Daoy (cell line): ENCODE data around the gene TMEM203. TPM values are rescaled to one million over a fixed set of nuclear protein-coding genes. Genes with fewer than 3 reads are reported as not detected.

Experiments used
- DNase-seq: peaks from one replicate; pipeline ENCODE4 v3.0.0-alpha.2; 2015; ENCODE audit warnings: low read depth
- total RNA-seq: library from RNA; depleted of rRNA; stranded (reverse); fragments of >200 nt; shearing (Covaris generic); gene quantifications from 2 replicates; pipeline ENCODE4 v1.2.3, GENCODE V29; 2014

Gene TMEM203
- total RNA-seq, 1 experiment from 2014 or later: 62.3 TPM

DNA sequence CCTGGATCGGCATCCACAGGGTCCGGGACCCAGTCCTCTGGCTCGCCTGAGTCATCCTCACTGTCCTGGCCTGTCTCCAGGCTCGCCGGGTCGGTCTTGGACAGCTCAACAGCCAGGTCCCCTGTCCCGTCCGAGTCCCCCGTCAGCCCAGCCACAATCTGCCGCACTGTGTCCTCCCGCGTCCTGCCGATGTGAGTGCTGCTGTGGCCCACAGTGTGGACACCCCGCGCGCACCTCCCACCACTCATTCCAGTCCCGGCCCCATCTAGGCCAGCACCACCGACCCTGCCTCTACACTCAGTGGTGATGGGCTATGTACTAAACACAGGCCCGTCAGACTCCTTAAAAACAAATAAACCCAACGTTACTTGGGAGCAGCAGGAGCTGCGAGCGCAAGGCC is 23.8 kb downstream of the TMEM203 start:
- DNase-seq: no peak

GRCh38 chr9:137180491-137180890 is 25.0 kb downstream of the TMEM203 start:
- DNase-seq: no peak

- DNase-seq: no peak
Observed at GRCh38 chr9:137179761-137180160, 25.7 kb downstream of the TMEM203 start.

DNA sequence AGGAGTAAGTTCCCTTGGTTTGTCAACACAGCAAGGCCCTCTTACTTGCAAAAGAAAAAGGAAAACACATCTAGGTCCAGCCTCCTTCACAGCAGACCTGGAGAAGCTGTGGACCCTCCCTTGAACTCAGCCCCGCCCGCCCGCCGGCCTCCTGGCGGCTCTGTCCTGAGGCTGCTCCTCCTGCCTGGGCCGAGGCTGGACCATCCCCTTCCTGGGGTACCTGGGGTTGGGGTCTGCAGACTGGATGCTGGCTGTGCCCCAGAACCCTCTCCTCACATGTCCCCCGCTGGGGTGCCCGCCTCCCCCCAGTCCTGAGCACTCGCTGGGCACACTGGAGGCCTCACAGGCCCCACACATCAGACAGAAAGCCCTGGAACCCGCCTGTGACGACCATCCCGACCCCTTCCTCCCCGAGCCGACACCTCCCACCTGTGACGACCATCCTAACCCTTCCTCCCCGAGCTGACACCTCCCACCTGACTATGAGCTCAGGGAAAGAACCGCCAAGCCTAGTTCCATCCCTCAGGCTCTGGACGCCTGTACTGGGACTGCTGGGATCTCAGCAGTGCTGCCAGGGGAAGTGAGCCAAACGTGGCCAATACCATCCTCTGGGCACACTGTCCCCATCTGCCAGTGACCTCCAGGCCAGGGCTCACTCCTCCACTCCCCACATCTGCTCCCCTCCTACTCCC is 26.4 kb downstream of the TMEM203 start:
- no peak for DNase-seq

DNA sequence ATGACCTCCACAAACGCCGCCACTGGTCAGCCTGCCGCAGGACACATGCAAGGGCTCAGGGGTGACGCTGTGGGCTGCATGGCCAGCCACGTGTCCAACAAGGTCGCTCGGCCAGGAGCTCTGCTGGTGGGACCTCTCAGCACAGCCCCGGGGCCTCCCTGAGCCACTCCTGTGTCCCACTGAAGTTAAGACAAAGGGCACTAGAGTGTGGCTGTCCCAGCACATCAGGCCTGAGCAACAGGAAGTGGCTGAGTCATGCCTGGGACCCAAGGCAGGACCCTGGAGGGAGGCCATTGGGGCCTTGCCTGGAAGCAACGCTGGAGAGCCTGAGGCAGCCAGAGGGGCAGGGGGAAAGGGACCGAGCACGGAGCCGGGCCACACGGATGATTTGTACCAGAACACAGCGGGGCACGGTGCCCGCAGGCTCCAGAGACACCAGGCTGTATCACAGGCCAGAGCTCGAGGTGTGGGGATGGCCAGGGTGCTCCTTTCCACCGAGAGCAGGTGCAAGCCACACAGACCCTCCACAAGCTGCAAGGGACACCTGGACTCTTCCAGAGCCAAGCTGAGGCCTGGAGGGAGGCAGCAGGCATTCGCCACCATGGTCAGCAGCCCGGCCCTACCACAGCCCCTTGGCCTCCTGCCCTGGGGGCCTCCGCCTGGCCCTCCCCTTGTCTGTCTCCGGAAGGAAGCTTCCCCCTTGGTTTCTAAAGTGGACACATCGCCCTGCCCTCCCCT is 27.1 kb downstream of the TMEM203 start:
- peak; percentile 69 for DNase-seq

GRCh38 chr9:137176302-137177182 is 28.9 kb downstream of the TMEM203 start:
- peak; percentile 66 for DNase-seq

GRCh38 chr9:137175345-137175961 is 30.0 kb downstream of the TMEM203 start:
- DNase-seq: no peak

DNA sequence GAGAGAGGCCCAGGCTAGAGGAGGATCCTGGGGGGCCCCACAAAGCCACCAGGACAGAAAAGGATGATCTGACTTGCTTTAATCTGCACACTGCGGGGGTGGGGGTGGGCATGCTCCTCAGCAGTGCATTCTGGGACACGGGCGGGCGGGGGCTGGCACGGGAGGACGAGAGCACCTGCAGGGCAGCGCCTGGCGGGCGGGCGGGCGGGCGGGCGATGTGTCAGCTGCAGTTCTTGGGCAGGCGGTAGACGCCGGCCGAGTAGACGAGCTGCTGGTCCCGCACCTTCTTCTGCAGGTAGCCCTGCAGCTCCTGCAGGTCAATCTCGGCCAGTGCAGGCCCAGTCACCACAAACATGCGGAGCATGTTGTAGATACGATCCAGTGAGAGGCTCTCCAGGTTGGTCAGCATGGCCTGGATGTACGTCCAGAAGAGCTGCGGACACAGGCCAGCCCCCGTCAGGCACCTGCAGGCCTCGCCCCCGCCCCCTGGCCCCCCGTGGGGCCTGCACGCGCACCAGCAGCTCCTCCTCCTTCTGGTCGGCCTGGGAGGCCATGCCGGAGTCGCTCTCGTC is 30.6 kb downstream of the TMEM203 start:
- DNase-seq: peak; percentile 41

DNA sequence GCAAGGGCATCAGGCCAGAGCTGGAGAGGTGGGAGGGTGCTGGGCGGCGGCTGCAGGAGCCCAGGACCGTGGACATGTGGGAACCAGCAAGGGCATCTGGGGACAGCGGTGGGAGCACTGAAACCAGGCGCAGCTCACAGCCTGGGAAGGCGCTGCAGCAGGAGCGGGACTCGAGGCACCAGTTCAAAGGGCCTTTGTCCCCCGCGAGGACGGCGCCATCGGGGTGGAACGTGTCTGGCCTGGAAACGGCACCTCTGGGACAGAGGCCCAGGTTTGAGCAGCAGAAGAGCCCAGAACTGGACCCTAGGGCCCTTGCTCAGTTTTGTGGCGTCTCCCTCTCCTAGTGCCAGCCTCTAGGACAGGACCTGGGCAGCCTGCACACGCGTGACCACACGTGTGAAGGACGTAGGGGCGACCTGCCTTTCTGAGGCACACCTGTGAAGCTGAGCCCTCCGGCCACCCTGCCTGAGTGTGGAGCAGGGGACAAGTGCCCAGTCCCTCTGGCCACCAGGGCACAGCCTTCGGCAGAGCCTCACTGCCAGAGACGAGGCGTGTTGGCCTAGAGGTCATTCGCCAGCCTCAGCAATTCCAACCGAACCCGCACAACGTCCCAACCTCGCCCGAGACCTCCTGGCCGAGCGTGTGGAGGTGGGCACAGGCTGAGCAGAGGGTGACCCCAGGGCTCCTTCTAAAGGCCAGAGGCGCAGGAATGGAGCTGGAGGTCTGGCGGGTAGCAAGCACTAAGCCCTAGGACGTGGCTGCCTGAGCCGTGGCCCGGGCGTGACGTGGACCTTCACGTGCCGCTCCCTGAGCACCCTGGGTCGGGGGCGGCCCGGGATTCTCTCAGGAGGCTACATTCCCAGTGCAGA is 31.4 kb downstream of the TMEM203 start:
- DNase-seq: no peak

DNA sequence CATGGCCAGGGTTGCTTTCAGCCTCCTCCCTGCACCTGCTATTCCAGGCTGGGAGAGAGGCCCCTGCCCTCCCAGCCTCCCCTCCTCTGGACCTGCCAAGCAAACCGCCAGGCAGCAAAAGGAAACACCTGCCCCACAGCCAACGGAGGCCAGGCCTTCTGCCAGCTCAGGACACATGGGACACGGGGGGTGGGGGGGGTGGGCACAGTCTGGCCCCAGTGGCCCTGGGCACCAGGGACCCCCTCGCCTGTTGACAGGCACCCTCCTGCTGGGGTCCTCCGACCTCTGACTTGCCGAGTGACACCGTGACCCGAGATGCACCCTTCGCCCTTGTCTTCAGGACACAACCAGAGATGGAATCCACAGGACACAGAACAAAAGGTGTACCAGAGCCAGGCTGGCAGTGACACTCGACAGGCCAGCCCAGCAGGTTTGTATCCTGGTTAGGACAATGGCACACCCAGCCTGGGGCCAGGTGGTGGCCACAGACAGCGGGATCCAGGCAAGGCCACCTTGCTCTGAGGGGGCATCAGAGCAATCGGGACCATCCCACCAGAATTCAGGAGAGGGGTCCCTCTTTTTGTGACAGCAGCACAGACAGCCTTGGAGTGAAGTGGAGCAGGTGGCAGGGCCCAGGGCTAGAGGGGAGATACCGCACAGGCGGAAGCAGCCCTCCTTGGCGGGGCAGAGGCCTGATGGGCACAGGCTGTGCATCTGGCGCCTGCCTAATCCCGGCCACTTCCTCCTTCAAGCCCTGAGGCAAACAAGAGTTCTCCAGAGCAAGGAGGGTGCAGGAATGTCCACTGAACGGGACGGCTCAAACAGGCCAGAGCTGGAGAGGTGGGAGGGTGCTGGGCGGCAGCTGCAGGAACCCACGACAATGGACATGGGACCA is 32.3 kb downstream of the TMEM203 start:
- no peak for DNase-seq

DNA sequence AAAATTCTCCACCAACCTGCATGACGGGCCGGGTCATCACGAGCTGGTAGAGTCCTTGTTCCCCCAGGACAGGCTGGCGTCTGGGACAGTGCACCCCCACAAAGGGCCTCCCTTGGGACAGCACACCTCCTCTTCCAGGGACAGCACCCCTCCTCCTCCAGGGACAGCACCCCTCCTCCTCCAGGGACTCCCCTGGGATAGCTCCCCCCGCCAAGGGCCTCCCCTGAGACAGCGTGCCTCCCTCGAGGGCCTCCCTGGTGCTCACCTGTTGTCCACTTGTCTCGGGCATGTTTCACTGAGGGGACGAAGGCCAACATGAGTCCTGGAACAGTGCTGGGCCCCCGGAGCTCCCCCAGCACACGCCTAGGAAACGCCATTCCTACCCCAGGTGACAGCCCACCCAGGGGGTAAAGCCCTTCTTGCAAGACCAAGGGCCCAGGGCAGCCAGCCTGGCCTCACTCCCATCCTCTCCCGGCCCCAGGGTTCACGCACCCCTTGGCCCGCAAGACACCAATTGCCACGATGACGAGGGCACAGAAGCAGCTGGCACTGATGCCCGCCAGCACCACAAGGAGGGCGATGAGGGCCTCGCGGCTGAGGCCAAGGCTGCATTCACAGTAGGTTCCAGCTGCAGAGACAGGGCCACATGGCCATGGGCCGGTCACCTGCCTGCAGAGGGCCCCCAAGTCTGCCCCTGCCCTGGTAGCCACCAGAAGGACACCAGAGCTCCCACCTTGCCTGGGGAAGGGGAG is 34.1 kb downstream of the TMEM203 start:
- no peak for DNase-seq

- no peak for DNase-seq
Observed at GRCh38 chr9:137170486-137171148, 34.8 kb downstream of the TMEM203 start.

DNA sequence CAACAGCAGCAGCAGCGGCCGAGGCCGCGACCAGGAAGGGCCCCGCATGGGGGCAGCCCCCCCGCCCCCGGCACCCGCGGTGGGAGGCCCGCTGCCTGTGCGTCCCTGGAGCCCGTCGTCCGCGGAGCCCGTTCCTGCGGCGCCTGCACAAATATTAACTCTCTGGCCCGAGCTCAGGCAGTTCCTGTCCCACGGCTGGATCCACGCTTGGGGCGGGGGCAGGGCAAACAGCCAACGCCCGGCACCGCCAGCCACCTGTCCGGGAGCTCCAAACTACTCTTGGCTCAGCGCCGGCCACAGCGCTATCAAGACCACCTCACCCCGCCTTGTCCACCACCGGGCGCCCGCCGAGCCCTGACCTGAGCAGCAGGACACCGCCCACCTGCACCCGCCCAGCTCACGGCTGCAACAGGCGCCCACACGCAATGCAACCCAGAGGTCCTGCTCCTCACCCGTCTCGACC is 35.5 kb downstream of the TMEM203 start, which contains the start of gene LRRC26:
Gene LRRC26, minus strand, starts transcription at position 156 of the 463 bp plus-strand sequence. Its CDS starts 108 bp downstream, at position 48.
- no peak for DNase-seq

DNA sequence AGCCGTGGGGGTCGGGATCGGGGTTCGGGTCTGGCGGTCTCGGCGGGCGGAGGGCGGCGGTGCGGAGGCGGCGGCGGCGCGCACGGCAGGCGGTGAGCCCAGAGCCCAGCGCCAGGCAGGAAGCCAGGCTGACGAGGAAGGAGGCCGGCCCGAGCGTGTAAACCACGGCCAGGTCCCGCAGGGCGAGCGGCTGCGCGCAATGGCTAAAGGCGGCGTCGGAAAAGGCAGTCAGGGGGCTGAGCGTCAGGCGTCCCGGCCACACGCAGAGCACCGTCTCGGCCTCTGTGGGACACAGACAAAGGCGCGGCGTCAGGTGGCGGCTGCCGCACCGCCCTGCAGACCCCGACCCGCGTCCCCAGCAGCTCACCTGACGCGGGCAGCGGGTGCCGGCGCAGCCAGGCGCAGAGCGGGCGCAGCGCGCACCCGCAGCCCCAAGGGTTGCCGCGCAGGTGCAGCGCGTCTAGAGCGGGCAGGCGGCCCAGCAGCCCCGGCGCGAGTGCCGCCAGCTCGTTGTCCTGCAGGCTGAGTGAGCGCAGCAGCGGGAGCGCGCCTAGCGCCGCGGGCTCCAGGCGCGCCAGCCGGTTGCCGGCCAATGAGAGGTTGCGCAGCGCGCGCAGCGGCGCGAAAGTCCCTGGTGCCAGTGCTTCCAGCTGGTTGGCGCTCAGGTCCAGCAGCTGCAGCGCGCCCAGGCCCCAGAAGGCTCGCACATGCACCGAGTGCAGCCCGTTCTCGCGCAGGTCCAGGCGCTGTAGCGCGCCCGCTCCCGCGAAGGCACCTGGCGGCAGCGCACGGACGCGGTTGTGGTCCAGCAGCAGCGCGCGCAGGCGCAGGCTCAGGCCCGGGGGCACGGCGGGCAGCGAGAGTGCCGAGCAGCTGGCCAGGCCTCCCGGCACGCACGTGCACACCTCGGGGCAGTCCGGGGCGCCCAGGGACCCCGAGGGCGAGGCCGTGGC is 36.3 kb downstream of the TMEM203 start:
- DNase-seq: peak; percentile 83

GRCh38 chr9:137168573-137168903 is 36.9 kb downstream of the TMEM203 start:
- no peak for DNase-seq

DNA sequence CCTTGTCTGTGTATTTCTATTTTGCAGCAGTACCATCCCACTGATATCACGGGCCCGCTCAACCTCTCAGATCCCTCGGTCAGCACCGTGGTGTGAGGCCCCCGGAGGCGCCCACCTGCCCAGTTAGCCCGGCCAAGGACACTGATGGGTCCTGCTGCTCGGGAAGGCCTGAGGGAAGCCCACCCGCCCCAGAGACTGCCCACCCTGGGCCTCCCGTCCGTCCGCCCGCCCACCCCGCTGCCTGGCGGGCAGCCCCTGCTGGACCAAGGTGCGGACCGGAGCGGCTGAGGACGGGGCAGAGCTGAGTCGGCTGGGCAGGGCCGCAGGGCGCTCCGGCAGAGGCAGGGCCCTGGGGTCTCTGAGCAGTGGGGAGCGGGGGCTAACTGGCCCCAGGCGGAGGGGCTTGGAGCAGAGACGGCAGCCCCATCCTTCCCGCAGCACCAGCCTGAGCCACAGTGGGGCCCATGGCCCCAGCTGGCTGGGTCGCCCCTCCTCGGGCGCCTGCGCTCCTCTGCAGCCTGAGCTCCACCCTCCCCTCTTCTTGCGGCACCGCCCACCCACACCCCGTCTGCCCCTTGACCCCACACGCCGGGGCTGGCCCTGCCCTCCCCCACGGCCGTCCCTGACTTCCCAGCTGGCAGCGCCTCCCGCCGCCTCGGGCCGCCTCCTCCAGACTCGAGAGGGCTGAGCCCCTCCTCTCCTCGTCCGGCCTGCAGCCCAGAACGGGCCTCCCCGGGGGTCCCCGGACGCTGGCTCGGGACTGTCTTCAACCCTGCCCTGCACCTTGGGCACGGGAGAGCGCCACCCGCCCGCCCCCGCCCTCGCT is 37.5 kb downstream of the TMEM203 start:
- DNase-seq: peak; percentile 43
